ENCODE measurements around the gene GRIP1. TPM values are rescaled to one million over a fixed set of nuclear protein-coding genes. Genes with fewer than 3 reads are reported as not detected.

The GRIP1 gene
- total and polyA plus RNA-seq, 2 experiments from 2014 or later, result 5.1 to 13.7 TPM

DNA sequence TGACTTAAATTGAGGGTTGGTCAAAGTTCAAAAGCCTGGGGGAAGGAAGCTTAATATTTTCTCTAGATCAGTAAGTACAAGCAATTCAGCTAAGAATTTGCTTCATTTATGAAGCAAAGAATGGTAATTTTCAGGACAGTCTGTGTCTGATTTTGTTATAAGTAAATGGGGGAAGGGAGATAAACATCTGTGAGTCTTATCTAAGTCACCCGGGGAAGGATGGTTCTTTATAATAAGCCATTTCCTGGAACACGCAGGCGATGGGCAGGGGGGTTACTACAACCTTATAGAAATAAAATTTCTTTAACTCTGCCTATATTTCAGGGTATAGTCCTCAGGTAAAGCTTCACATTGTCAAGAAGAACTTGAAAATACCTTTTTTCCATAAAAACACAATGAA is 333.7 kb downstream of the GRIP1 start (continued):
- TF ChIP-seq EZH2 (IDR thresholded peaks at IDR 0.05; ENCODE audit: low read depth, unreplicated experiment), result no peak
- TF ChIP-seq STAT1 (IDR thresholded peaks at IDR 0.05; ENCODE audit: unreplicated experiment), result no peak
- TF ChIP-seq POLR2AphosphoS5 (IDR thresholded peaks at IDR 0.05; ENCODE audit: low read depth), result no peak
- TF ChIP-seq ZNF114 (CRISPR knock-in tag; IDR thresholded peaks at IDR 0.05), result no peak

DNA sequence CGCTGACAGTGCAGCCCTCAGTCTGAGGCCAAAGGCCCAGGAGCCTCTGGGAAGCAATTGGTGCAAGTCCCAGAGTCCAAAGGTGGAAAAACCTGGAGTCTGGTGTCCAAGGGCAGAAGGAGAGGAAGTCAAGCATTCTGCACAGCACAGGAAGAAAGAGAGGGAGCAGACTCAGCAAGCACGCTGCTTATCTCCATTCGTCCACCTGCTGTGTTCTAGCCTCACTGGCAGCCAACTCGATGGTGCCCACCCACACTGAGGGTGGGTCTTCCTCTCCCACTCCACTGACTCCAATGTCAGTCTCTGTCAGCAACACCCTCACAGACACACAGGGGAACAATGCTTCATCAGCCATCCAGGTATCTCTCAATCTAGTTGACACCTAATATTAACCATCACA is 337.8 kb downstream of the GRIP1 start:
- no peaks in the 10 kb centered on the region for H3K27me3 Mint-ChIP-seq (ENCODE audit: insufficient read depth, low read depth, poor library complexity)
- H3K9me3 Mint-ChIP-seq, result peaks cover 33% of the 10 kb centered on the region
- Histone ChIP-seq H4K20me1 (replicated peaks; ENCODE audit: insufficient read depth) (no peaks in the 10 kb centered on the region), H3K27ac (ENCODE audit: low read depth) (no peak overlapping the region), H3F3A (replicated peaks; ENCODE audit: low read depth) (no peaks in the 10 kb centered on the region), H3K4me3 (no peak overlapping the region), H3K9me2 (ENCODE audit: insufficient read depth) (no peaks in the 10 kb centered on the region), H3K4me2 (no peak overlapping the region), H2AFZ (no peak overlapping the region), H3K4me1 (ENCODE audit: insufficient read depth) (no peaks in the 10 kb centered on the region), H3K27me3 (ENCODE audit: insufficient read depth) (no peaks in the 10 kb centered on the region), H3K79me2 (replicated peaks; ENCODE audit: insufficient read depth) (no peaks in the 10 kb centered on the region), H3K36me3 (ENCODE audit: insufficient read depth) (peaks cover 26% of the 10 kb centered on the region)
- no peaks in the 10 kb centered on the region for H3K4me1 Mint-ChIP-seq
- TF ChIP-seq STAT1 (IDR thresholded peaks at IDR 0.05; ENCODE audit: unreplicated experiment), result no peak
- TF ChIP-seq, protein P1, sequence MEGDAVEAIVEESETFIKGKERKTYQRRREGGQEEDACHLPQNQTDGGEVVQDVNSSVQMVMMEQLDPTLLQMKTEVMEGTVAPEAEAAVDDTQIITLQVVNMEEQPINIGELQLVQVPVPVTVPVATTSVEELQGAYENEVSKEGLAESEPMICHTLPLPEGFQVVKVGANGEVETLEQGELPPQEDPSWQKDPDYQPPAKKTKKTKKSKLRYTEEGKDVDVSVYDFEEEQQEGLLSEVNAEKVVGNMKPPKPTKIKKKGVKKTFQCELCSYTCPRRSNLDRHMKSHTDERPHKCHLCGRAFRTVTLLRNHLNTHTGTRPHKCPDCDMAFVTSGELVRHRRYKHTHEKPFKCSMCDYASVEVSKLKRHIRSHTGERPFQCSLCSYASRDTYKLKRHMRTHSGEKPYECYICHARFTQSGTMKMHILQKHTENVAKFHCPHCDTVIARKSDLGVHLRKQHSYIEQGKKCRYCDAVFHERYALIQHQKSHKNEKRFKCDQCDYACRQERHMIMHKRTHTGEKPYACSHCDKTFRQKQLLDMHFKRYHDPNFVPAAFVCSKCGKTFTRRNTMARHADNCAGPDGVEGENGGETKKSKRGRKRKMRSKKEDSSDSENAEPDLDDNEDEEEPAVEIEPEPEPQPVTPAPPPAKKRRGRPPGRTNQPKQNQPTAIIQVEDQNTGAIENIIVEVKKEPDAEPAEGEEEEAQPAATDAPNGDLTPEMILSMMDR (conservative IDR thresholded peaks at IDR 0.05; ENCODE audit: low read depth in 2 of 2), result no peak
- no peak for TF ChIP-seq CREB1 (CRISPR knock-in tag; IDR thresholded peaks at IDR 0.05; ENCODE audit: low read depth)
- TF ChIP-seq EZH2phosphoT487 (IDR thresholded peaks at IDR 0.05; ENCODE audit: unreplicated experiment), result no peak
- TF ChIP-seq, protein P2, sequence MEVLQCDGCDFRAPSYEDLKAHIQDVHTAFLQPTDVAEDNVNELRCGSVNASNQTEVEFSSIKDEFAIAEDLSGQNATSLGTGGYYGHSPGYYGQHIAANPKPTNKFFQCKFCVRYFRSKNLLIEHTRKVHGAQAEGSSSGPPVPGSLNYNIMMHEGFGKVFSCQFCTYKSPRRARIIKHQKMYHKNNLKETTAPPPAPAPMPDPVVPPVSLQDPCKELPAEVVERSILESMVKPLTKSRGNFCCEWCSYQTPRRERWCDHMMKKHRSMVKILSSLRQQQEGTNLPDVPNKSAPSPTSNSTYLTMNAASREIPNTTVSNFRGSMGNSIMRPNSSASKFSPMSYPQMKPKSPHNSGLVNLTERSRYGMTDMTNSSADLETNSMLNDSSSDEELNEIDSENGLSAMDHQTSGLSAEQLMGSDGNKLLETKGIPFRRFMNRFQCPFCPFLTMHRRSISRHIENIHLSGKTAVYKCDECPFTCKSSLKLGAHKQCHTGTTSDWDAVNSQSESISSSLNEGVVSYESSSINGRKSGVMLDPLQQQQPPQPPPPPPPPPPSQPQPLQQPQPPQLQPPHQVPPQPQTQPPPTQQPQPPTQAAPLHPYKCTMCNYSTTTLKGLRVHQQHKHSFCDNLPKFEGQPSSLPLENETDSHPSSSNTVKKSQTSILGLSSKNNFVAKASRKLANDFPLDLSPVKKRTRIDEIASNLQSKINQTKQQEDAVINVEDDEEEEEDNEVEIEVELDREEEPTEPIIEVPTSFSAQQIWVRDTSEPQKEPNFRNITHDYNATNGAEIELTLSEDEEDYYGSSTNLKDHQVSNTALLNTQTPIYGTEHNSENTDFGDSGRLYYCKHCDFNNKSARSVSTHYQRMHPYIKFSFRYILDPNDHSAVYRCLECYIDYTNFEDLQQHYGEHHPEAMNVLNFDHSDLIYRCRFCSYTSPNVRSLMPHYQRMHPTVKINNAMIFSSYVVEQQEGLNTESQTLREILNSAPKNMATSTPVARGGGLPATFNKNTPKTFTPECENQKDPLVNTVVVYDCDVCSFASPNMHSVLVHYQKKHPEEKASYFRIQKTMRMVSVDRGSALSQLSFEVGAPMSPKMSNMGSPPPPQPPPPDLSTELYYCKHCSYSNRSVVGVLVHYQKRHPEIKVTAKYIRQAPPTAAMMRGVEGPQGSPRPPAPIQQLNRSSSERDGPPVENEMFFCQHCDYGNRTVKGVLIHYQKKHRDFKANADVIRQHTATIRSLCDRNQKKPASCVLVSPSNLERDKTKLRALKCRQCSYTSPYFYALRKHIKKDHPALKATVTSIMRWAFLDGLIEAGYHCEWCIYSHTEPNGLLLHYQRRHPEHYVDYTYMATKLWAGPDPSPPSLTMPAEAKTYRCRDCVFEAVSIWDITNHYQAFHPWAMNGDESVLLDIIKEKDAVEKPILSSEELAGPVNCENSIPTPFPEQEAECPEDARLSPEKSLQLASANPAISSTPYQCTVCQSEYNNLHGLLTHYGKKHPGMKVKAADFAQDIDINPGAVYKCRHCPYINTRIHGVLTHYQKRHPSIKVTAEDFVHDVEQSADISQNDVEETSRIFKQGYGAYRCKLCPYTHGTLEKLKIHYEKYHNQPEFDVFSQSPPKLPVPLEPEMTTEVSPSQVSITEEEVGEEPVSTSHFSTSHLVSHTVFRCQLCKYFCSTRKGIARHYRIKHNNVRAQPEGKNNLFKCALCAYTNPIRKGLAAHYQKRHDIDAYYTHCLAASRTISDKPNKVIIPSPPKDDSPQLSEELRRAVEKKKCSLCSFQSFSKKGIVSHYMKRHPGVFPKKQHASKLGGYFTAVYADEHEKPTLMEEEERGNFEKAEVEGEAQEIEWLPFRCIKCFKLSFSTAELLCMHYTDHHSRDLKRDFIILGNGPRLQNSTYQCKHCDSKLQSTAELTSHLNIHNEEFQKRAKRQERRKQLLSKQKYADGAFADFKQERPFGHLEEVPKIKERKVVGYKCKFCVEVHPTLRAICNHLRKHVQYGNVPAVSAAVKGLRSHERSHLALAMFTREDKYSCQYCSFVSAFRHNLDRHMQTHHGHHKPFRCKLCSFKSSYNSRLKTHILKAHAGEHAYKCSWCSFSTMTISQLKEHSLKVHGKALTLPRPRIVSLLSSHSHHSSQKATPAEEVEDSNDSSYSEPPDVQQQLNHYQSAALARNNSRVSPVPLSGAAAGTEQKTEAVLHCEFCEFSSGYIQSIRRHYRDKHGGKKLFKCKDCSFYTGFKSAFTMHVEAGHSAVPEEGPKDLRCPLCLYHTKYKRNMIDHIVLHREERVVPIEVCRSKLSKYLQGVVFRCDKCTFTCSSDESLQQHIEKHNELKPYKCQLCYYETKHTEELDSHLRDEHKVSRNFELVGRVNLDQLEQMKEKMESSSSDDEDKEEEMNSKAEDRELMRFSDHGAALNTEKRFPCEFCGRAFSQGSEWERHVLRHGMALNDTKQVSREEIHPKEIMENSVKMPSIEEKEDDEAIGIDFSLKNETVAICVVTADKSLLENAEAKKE (CRISPR knock-in tag; IDR thresholded peaks at IDR 0.05), result no peak
- TF ChIP-seq NANOG (IDR thresholded peaks at IDR 0.05; ENCODE audit: borderline replicate concordance), result no peak
- no peak for TF ChIP-seq JUNB (IDR thresholded peaks at IDR 0.05; ENCODE audit: unreplicated experiment)
- no peak for TF ChIP-seq ZNF114 (CRISPR knock-in tag; IDR thresholded peaks at IDR 0.05)
- no peak for TF ChIP-seq ZNF331 (CRISPR knock-in tag; IDR thresholded peaks at IDR 0.05; ENCODE audit: low read depth)
- no peak for TF ChIP-seq EZH2 (IDR thresholded peaks at IDR 0.05; ENCODE audit: low read depth, unreplicated experiment)
- TF ChIP-seq POLR2AphosphoS5 (IDR thresholded peaks at IDR 0.05; ENCODE audit: low read depth), result no peak
- TF ChIP-seq, protein P3, sequence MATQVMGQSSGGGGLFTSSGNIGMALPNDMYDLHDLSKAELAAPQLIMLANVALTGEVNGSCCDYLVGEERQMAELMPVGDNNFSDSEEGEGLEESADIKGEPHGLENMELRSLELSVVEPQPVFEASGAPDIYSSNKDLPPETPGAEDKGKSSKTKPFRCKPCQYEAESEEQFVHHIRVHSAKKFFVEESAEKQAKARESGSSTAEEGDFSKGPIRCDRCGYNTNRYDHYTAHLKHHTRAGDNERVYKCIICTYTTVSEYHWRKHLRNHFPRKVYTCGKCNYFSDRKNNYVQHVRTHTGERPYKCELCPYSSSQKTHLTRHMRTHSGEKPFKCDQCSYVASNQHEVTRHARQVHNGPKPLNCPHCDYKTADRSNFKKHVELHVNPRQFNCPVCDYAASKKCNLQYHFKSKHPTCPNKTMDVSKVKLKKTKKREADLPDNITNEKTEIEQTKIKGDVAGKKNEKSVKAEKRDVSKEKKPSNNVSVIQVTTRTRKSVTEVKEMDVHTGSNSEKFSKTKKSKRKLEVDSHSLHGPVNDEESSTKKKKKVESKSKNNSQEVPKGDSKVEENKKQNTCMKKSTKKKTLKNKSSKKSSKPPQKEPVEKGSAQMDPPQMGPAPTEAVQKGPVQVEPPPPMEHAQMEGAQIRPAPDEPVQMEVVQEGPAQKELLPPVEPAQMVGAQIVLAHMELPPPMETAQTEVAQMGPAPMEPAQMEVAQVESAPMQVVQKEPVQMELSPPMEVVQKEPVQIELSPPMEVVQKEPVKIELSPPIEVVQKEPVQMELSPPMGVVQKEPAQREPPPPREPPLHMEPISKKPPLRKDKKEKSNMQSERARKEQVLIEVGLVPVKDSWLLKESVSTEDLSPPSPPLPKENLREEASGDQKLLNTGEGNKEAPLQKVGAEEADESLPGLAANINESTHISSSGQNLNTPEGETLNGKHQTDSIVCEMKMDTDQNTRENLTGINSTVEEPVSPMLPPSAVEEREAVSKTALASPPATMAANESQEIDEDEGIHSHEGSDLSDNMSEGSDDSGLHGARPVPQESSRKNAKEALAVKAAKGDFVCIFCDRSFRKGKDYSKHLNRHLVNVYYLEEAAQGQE (IDR thresholded peaks at IDR 0.05; ENCODE audit: unreplicated experiment), result no peak
- TF ChIP-seq, protein P4, sequence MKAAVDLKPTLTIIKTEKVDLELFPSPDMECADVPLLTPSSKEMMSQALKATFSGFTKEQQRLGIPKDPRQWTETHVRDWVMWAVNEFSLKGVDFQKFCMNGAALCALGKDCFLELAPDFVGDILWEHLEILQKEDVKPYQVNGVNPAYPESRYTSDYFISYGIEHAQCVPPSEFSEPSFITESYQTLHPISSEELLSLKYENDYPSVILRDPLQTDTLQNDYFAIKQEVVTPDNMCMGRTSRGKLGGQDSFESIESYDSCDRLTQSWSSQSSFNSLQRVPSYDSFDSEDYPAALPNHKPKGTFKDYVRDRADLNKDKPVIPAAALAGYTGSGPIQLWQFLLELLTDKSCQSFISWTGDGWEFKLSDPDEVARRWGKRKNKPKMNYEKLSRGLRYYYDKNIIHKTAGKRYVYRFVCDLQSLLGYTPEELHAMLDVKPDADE (IDR thresholded peaks at IDR 0.05), result no peak
- H3K4me3 Mint-ChIP-seq, result no peak overlapping the region
- H3K36me3 Mint-ChIP-seq (ENCODE audit: low read depth), result peaks cover 64% of the 10 kb centered on the region
- H3K27ac Mint-ChIP-seq, result no peak overlapping the region
- DNase-seq (ENCODE audit: low spot score) (no peak), ATAC-seq (no peak)
